ENCODE results near the gene NAP1L5.
A peak's percentile ranks its signal among the peaks of the same experiment; 100 is the strongest.

The NAP1L5 gene

DNA sequence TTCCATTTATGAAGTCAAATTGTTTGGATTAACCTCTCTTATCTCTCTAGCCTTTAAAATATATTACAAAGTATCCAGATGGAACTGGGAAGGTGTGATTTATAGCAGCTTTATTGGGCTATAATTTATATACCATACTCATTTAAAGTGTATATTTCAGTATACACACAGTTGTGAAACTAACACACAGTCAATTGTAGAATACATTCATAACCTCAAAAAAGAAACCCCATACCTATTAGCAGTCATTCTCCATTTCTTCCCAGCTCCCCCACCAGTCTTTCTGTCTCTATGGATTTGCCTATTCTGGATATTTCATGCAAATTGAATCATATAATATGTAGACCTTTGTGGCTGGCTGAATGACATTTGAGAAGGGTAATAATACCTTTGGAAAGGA, 7.6 kb upstream of the NAP1L5 start:
- no peaks in the 10 kb centered on the region for H3K27me3 ChIP-seq (replicated peaks; ENCODE audit: control insufficient read depth, insufficient read depth, low read length, poor library complexity, severe bottlenecking)
- DNase-seq: no peak
- H3K4me3 ChIP-seq (ENCODE audit: insufficient read depth, low read depth, low read length, poor library complexity, severe bottlenecking): no peak overlapping the region
- peaks cover 56% of the 10 kb centered on the region for H3K36me3 ChIP-seq (ENCODE audit: control insufficient read depth, insufficient read depth, low read length)
- no peaks in the 10 kb centered on the region for H3K4me1 ChIP-seq (ENCODE audit: control insufficient read depth, insufficient read depth, low read length, poor library complexity, severe bottlenecking)
- H3K9me3 ChIP-seq (ENCODE audit: control insufficient read depth, low read length): no peaks in the 10 kb centered on the region
- H3K27ac ChIP-seq (ENCODE audit: insufficient read depth, low read length, poor library complexity, severe bottlenecking): no peak overlapping the region

DNA sequence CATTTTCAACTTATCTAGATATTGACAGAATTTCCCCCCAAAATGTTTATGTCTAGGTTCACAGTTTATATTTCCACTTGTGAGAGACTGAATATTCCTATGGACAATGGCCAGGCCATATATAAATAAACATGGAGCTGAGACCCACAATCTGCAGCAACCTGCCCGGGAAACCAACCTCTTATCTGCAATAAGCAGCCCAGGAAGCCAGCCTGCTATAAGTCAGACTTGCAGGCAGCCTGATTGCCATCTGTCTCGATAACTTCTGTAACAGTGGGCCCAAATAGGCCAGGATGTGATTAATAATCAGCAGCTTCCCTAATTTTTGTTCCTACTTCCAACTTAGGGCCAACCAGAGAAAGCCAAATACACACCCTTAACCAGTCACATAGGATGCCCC, 5.2 kb upstream of the NAP1L5 start:
- Histone ChIP-seq H3K36me3 (ENCODE audit: control insufficient read depth, insufficient read depth, low read length) (peaks cover 46% of the 10 kb centered on the region), H3K4me3 (ENCODE audit: insufficient read depth, low read depth, low read length, poor library complexity, severe bottlenecking) (no peak overlapping the region), H3K9me3 (ENCODE audit: control insufficient read depth, low read length) (no peaks in the 10 kb centered on the region), H3K27ac (ENCODE audit: insufficient read depth, low read length, poor library complexity, severe bottlenecking) (no peak overlapping the region), H3K27me3 (replicated peaks; ENCODE audit: control insufficient read depth, insufficient read depth, low read length, poor library complexity, severe bottlenecking) (no peaks in the 10 kb centered on the region), H3K4me1 (ENCODE audit: control insufficient read depth, insufficient read depth, low read length, poor library complexity, severe bottlenecking) (no peaks in the 10 kb centered on the region)
- DNase-seq: no peak

DNA sequence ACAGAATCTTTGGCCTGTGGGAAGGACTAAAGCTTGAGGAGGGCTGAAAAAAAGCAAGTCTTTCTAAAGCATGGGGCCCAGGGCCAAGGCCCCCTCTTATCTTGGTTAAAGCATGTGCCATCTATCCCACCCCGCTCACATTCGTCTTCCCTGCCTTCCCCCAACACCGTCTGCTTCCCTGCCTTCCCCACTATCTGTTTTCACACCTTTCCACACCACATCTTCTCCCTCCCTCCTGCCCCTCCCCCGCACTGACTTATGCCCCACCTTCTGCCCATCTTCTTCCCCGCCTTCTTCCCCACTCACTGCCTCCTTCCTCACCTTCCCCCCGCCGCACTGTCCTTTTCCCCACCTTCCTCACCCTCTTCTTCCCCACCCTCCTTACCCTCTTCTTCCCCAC, 890 bp upstream of the NAP1L5 start:
- no peak overlapping the region for H3K27ac ChIP-seq (ENCODE audit: insufficient read depth, low read length, poor library complexity, severe bottlenecking)
- H3K4me1 ChIP-seq (ENCODE audit: control insufficient read depth, insufficient read depth, low read length, poor library complexity, severe bottlenecking): no peaks in the 10 kb centered on the region
- DNase-seq: no peak
- H3K9me3 ChIP-seq (ENCODE audit: control insufficient read depth, low read length): no peaks in the 10 kb centered on the region
- peaks cover 3% of the 10 kb centered on the region for H3K36me3 ChIP-seq (ENCODE audit: control insufficient read depth, insufficient read depth, low read length)
- no peaks in the 10 kb centered on the region for H3K27me3 ChIP-seq (replicated peaks; ENCODE audit: control insufficient read depth, insufficient read depth, low read length, poor library complexity, severe bottlenecking)
- no peak overlapping the region for H3K4me3 ChIP-seq (ENCODE audit: insufficient read depth, low read depth, low read length, poor library complexity, severe bottlenecking)

DNA sequence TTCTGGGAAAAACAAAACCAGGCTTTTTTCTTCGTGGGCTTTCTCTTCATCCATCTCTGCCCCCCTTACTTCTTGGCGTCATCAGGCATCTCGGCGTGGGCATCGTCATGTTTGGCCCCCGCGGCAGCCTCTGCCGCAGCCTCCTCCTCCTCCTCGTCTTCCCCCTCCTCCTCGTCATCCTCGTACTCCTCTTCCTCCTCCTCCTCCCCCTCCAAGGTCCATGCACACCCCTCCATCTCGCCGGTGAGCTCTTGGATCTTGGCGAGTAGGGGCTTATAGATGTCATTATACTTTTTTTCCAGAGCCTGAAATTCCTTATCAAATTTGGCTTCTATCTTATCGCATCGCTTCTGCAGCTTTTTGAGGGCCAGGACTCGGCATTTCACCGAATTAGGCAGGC, 488 bp downstream of the NAP1L5 start:
- DNase-seq: peak in 1 of 3 donors; percentile 12
- peak overlapping the region; percentile 68 for H3K27ac ChIP-seq (ENCODE audit: insufficient read depth, low read length, poor library complexity, severe bottlenecking)

DNA sequence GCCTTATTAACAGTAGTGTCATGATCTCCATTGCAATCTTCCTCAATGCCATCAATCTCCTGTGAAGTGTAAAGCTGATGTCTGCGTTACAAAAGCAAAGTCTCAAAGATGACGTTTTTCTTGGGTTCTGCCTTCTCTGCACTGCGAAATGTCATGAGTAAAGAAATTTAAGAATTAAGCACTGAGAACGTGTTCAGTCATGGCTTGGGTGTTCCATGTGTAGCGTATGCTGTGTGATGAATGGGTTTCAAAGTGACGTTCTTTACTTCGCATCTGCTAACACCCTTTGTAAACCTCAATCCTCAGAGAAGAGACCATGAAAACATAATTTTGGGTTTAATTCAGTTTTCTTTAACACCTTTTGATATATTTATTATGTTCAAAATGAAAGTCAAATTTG, 999 bp downstream of the NAP1L5 start:
- Histone ChIP-seq H3K27ac (ENCODE audit: insufficient read depth, low read length, poor library complexity, severe bottlenecking) (no peak overlapping the region), H3K27me3 (replicated peaks; ENCODE audit: control insufficient read depth, insufficient read depth, low read length, poor library complexity, severe bottlenecking) (no peaks in the 10 kb centered on the region), H3K36me3 (ENCODE audit: control insufficient read depth, insufficient read depth, low read length) (peaks cover 4% of the 10 kb centered on the region), H3K4me1 (ENCODE audit: control insufficient read depth, insufficient read depth, low read length, poor library complexity, severe bottlenecking) (no peaks in the 10 kb centered on the region), H3K4me3 (ENCODE audit: insufficient read depth, low read depth, low read length, poor library complexity, severe bottlenecking) (peak overlapping the region; percentile 61), H3K9me3 (ENCODE audit: control insufficient read depth, low read length) (no peaks in the 10 kb centered on the region)
- DNase-seq: no peak

More for the DNA sequence above, 488 bp downstream of the NAP1L5 start:
- Histone ChIP-seq H3K27me3 (replicated peaks; ENCODE audit: control insufficient read depth, insufficient read depth, low read length, poor library complexity, severe bottlenecking) (no peaks in the 10 kb centered on the region), H3K4me3 (ENCODE audit: insufficient read depth, low read depth, low read length, poor library complexity, severe bottlenecking) (peak overlapping the region; percentile 61), H3K36me3 (ENCODE audit: control insufficient read depth, insufficient read depth, low read length) (no peaks in the 10 kb centered on the region), H3K9me3 (ENCODE audit: control insufficient read depth, low read length) (no peaks in the 10 kb centered on the region), H3K4me1 (ENCODE audit: control insufficient read depth, insufficient read depth, low read length, poor library complexity, severe bottlenecking) (no peaks in the 10 kb centered on the region)

DNA sequence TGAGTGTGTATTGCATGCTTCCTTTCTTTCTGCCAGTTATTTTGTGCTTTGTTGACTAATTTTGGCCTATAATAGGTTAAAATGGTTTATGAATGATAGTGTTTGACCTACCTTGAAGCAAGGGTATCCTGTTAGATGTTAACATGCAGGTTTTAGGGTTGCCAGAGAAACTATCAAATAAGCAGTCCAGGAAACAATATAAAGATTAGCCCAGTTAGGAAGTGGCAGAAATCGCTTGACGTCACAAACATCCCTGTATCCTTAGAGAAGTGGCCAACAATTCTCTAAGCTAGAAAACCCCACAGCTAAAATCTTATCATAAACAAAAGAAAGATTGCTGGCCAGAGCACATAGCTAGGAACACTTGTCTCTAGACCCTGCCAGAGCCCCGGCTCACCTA, 3.8 kb downstream of the NAP1L5 start:
- no peak for DNase-seq
- Histone ChIP-seq H3K4me1 (ENCODE audit: control insufficient read depth, insufficient read depth, low read length, poor library complexity, severe bottlenecking) (no peaks in the 10 kb centered on the region), H3K36me3 (ENCODE audit: control insufficient read depth, insufficient read depth, low read length) (peaks cover 18% of the 10 kb centered on the region), H3K27me3 (replicated peaks; ENCODE audit: control insufficient read depth, insufficient read depth, low read length, poor library complexity, severe bottlenecking) (no peaks in the 10 kb centered on the region), H3K27ac (ENCODE audit: insufficient read depth, low read length, poor library complexity, severe bottlenecking) (no peak overlapping the region), H3K9me3 (ENCODE audit: control insufficient read depth, low read length) (no peaks in the 10 kb centered on the region), H3K4me3 (ENCODE audit: insufficient read depth, low read depth, low read length, poor library complexity, severe bottlenecking) (no peak overlapping the region)

DNA sequence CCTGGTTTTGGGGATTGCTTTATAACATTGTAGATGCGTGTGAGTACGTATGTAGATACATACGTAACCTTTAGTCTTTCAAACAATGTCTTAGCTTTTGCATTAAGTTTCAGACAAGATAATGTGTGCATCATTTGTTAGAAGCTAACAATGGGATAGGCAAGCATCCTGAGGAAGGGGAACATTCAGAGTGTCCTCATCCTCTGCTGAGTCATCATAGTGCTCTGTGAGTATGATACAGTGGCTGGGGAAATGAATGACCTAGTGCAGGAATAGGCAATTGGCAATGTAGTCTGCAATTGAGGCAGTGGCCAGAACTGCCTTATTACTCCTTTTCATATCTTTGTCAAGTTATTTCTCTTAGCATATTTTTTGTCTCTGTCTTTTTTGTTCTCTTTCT, 7.3 kb downstream of the NAP1L5 start:
- H3K4me3 ChIP-seq (ENCODE audit: insufficient read depth, low read depth, low read length, poor library complexity, severe bottlenecking): no peak overlapping the region
- H3K36me3 ChIP-seq (ENCODE audit: control insufficient read depth, insufficient read depth, low read length): peaks cover 36% of the 10 kb centered on the region
- DNase-seq: no peak
- H3K27me3 ChIP-seq (replicated peaks; ENCODE audit: control insufficient read depth, insufficient read depth, low read length, poor library complexity, severe bottlenecking): no peaks in the 10 kb centered on the region
- no peaks in the 10 kb centered on the region for H3K4me1 ChIP-seq (ENCODE audit: control insufficient read depth, insufficient read depth, low read length, poor library complexity, severe bottlenecking)
- H3K27ac ChIP-seq (ENCODE audit: insufficient read depth, low read length, poor library complexity, severe bottlenecking): no peak overlapping the region
- H3K9me3 ChIP-seq (ENCODE audit: control insufficient read depth, low read length): no peaks in the 10 kb centered on the region

DNA sequence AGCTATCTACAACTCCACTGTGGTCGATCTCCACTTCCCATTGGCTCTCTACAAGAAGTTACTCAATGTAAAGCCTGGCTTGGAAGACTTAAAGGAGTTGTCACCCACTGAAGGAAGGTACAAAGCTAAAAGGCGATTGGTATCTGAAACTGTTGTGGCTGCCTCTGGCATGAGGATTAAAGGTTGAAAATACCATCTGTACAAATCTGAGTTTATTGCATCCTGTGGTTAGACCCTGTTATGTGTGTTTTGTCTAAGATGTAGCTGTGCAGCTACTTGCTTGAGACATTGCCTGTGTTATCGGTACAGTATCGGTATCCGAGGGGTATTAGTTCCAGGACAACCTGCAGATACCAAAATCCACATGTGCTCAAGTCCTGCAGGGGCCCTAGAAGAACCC, 16.4 kb downstream of the NAP1L5 start:
- H3K27me3 ChIP-seq (replicated peaks; ENCODE audit: control insufficient read depth, insufficient read depth, low read length, poor library complexity, severe bottlenecking): no peaks in the 10 kb centered on the region
- no peaks in the 10 kb centered on the region for H3K4me1 ChIP-seq (ENCODE audit: control insufficient read depth, insufficient read depth, low read length, poor library complexity, severe bottlenecking)
- no peak overlapping the region for H3K4me3 ChIP-seq (ENCODE audit: insufficient read depth, low read depth, low read length, poor library complexity, severe bottlenecking)
- peaks cover 54% of the 10 kb centered on the region for H3K36me3 ChIP-seq (ENCODE audit: control insufficient read depth, insufficient read depth, low read length)
- no peaks in the 10 kb centered on the region for H3K9me3 ChIP-seq (ENCODE audit: control insufficient read depth, low read length)
- no peak overlapping the region for H3K27ac ChIP-seq (ENCODE audit: insufficient read depth, low read length, poor library complexity, severe bottlenecking)
- no peak for DNase-seq

DNA sequence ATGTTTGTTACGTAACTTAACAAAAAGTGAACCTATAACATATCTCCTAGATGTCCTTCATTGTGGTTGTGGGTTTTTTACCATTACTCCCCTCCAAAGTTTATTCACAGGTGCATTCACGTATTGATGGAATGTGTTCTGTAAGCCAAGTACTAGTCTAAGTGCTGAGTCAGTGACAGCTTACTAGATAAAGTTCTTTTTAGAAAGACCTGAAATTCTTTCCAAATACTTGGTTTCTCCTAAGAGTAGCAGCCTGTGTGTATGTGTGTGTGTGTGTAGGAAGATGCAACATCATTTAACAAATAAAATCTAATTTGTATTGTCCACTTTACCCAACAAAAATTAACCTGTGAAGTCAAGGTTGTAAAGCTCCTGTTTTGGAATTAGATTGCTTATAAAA, 22.1 kb downstream of the NAP1L5 start:
- no peaks in the 10 kb centered on the region for H3K27me3 ChIP-seq (replicated peaks; ENCODE audit: control insufficient read depth, insufficient read depth, low read length, poor library complexity, severe bottlenecking)
- no peaks in the 10 kb centered on the region for H3K9me3 ChIP-seq (ENCODE audit: control insufficient read depth, low read length)
- no peaks in the 10 kb centered on the region for H3K4me1 ChIP-seq (ENCODE audit: control insufficient read depth, insufficient read depth, low read length, poor library complexity, severe bottlenecking)
- peaks cover 54% of the 10 kb centered on the region for H3K36me3 ChIP-seq (ENCODE audit: control insufficient read depth, insufficient read depth, low read length)
- no peak overlapping the region for H3K27ac ChIP-seq (ENCODE audit: insufficient read depth, low read length, poor library complexity, severe bottlenecking)
- no peak overlapping the region for H3K4me3 ChIP-seq (ENCODE audit: insufficient read depth, low read depth, low read length, poor library complexity, severe bottlenecking)
- DNase-seq: no peak

DNA sequence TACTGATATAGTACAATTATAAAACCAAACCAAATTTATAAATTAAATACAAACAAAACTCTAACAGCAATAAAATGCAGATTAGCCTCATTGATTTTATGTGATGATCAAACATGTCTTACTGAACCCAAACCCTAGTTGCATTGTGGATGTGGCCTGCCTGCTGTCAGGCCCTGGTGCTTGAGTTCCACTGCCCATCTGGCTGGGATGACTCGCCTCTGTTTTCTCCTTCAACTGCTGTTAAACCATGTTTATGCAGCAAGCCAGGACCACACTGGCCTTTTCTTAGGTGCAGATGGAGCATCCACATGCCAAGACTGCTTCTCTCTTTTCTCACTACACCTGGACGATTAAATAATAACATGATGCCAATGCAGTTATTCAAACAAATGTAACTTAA, 22.6 kb downstream of the NAP1L5 start:
- Histone ChIP-seq H3K36me3 (ENCODE audit: control insufficient read depth, insufficient read depth, low read length) (peaks cover 54% of the 10 kb centered on the region), H3K4me3 (ENCODE audit: insufficient read depth, low read depth, low read length, poor library complexity, severe bottlenecking) (no peak overlapping the region), H3K4me1 (ENCODE audit: control insufficient read depth, insufficient read depth, low read length, poor library complexity, severe bottlenecking) (no peaks in the 10 kb centered on the region), H3K9me3 (ENCODE audit: control insufficient read depth, low read length) (no peaks in the 10 kb centered on the region), H3K27ac (ENCODE audit: insufficient read depth, low read length, poor library complexity, severe bottlenecking) (no peak overlapping the region), H3K27me3 (replicated peaks; ENCODE audit: control insufficient read depth, insufficient read depth, low read length, poor library complexity, severe bottlenecking) (no peaks in the 10 kb centered on the region)
- no peak for DNase-seq

DNA sequence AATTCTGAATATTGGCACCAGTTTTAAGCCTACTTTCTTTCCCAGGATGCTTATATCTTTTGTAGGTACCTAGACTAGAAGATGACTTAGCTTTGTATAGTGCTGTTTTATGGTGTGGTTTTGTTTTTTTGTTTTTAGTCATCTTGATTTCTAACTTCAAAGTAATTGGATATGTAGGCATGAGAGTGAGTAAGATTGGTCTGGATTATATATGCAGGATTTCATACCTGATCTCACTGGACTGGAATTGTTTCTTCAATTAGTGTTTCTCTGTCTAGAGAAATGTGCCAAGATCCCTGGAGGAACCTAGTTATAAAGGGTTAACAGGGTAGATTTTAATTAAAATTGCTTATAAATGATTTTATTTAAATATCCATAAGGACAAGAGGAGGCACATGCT, 23.1 kb downstream of the NAP1L5 start:
- Histone ChIP-seq H3K4me1 (ENCODE audit: control insufficient read depth, insufficient read depth, low read length, poor library complexity, severe bottlenecking) (no peaks in the 10 kb centered on the region), H3K4me3 (ENCODE audit: insufficient read depth, low read depth, low read length, poor library complexity, severe bottlenecking) (no peak overlapping the region), H3K9me3 (ENCODE audit: control insufficient read depth, low read length) (no peaks in the 10 kb centered on the region), H3K36me3 (ENCODE audit: control insufficient read depth, insufficient read depth, low read length) (peaks cover 54% of the 10 kb centered on the region), H3K27me3 (replicated peaks; ENCODE audit: control insufficient read depth, insufficient read depth, low read length, poor library complexity, severe bottlenecking) (no peaks in the 10 kb centered on the region), H3K27ac (ENCODE audit: insufficient read depth, low read length, poor library complexity, severe bottlenecking) (no peak overlapping the region)
- no peak for DNase-seq
